Skeletal muscle cell (primary cell): ENCODE data around the gene RBBP8.
A peak's percentile ranks its signal among the peaks of the same experiment; 100 is the strongest.

Source experiments
- DNase-seq: peaks from one replicate; pipeline ENCODE4 v3.0.0-alpha.2; 2010; ENCODE audit warnings: low read depth
- H3K4me3 ChIP-seq: 2 replicates; pipeline ENCODE4 v1.5.1; 2011; ENCODE audit warnings: low read depth, mild to moderate bottlenecking, control low read depth, low read length, moderate library complexity

RBBP8 gene

DNA sequence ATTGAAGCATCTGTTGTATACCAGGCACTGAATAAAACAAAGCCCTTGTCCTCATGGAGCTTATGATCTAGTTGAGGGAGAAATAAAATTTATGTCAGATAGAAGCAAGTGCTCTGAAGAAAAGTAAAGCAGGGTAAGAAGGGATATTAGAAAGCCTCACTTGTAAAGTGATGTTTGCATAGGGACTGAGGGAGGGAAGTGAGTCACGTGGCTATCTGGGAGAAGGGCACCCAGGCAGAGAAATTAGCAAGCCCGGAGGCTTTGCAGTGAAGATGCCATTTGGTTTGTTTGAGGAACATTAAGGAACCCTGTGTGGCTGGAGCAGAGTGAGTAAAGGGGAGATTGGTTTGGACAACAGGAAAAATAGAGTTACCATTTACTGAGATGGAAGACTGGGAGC, 52.1 kb downstream of the RBBP8 start:
- no peak for DNase-seq
- no peak overlapping the region for H3K4me3 ChIP-seq

DNA sequence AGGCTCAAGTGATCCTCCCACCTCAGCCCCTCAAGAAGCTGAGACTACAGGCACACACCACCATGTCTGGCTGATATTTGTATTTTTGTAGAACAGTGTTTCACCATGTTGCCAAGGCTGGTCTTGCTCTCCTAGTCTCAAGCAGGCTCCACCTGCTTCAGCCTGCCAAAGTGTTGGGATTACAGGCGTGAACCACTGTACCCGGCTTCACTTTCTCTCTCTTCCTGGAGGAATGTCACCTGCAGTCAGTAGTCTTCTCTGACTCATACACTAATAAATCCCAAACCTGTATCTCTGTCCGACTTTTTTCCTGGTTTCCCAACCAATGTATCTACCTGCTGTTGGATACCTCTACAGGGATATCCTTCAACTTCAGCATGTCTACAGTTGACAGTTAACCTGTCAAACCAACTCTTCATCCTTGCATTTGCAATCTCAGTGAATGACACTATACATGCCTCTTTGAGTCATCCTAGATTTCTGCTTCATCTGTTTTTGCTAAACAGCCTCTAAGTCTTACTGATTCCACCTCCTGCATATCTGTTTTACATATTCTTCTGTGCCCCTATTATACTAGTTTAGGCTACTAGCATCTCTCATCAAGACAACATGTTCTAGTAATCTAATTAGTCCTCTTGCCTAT, 54.5 kb downstream of the RBBP8 start:
- DNase-seq = no peak
- H3K4me3 ChIP-seq = no peak overlapping the region

DNA sequence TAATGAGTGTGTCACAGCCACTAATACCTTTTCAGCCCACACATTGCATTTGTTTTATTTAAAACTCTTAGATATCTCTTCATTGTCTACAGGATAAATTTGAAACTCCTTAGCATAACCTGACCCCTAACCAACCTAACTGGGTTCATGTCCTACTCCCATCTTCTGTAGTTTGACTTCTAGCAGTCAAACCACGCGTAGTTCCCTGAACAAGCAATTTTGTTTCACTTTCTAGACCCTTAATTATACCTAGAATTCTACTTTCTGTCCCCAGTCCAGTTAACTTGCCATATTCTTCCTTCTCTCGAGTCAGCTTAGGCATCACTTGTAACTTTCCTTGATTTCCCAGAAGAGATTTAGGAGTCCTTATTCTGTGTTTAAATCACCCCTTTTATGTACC, 55.1 kb downstream of the RBBP8 start:
- H3K4me3 ChIP-seq = no peak overlapping the region

DNA sequence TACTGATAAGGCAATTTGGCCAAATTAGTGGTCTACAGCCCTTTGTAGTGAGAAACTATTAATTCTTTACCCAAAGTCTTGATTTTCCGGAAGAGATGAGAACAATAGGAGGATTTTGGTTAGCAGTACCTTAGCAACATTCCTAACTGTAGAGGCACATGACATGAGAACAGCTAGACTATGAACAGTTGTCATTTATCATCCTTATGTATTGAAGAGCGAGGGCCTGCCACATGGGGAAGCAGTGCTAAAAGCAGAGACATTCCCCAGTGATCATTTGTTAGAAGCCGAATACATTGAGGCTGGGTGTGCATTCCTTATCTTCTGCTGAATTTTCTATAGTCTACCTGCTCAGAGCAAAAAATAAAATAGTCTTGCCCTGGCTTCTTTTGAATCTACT, 65.2 kb downstream of the RBBP8 start:
- no peak for DNase-seq
- H3K4me3 ChIP-seq = no peak overlapping the region

More for the DNA sequence above, 55.1 kb downstream of the RBBP8 start:
- DNase-seq = no peak

DNA sequence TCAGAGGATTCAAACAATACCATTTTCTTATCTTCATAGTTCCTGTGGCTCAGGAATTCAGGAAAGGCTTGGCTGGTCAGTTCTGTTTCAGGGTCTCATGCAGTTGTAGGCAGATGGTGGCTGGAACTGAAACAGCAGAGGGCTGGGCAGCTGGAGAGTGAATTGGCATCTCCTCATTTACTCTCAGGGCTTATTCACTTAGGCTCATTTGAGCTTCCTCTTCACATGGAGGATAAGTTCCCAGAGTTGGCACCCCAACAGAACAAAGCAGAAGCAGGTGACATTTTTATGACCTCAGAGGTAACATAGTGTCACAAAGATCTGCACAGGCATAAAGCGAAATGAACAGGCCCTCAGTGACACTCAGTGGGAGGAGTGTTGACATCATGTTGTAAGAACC, 66.1 kb downstream of the RBBP8 start:
- no peak for DNase-seq
- H3K4me3 ChIP-seq = no peak overlapping the region

DNA sequence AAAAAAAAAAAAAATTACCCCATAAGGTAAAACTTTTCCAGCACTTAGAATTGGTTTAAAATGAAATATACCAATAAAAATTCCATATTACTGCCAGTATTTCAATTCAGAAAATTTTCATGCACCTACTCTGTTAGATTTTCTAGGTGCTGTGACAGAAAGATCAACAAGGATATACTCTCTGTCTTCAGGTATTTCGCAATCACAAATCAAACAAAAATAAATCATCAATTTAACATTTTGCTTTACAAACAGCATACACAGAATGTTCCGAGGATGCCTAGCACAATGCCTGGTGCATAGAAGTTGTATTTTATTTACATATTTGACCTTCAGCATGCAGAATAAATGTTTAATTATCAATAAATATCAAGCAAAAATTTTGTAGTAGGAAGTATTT, 66.5 kb downstream of the RBBP8 start:
- H3K4me3 ChIP-seq = no peak overlapping the region
- no peak for DNase-seq

DNA sequence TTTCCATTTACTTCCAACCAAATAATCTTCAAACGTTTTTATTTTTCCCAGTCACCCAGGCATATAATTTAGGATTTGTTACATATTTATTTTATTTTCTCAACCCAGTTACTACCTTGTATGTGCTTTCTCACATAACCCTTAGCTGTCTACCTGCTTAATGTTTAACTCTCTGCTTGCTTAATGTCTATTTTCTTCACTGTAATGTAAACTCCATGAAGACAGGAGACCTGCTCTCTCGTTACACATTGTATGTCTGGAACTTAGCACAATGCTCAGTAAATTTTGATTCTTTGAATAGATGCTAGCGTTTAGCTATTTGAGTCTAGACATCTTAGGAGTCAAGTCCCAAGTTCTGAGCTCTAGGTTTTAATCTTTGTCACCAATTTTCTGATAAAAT, 70.2 kb downstream of the RBBP8 start:
- no peak for DNase-seq
- no peak overlapping the region for H3K4me3 ChIP-seq

DNA sequence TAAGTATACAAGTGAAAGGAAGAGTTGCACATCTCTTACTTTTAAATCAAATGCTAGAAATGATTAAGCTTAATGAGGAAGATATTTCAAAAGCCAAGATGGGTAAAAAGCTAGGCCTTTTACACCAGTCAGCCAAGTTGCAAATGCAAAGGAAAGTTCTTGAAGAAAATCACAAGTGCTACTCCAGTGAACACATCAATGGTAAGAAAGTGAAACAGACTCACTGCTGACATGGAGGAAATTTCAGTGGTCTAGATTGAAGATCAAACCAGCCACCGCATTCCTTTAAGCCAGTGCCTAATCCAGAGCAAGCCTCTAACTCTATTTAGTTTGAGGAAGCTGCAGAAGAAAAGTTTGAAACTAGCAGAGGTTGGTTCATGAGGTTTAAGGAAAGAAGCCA, 79.1 kb downstream of the RBBP8 start:
- DNase-seq = no peak
- H3K4me3 ChIP-seq = no peak overlapping the region

DNA sequence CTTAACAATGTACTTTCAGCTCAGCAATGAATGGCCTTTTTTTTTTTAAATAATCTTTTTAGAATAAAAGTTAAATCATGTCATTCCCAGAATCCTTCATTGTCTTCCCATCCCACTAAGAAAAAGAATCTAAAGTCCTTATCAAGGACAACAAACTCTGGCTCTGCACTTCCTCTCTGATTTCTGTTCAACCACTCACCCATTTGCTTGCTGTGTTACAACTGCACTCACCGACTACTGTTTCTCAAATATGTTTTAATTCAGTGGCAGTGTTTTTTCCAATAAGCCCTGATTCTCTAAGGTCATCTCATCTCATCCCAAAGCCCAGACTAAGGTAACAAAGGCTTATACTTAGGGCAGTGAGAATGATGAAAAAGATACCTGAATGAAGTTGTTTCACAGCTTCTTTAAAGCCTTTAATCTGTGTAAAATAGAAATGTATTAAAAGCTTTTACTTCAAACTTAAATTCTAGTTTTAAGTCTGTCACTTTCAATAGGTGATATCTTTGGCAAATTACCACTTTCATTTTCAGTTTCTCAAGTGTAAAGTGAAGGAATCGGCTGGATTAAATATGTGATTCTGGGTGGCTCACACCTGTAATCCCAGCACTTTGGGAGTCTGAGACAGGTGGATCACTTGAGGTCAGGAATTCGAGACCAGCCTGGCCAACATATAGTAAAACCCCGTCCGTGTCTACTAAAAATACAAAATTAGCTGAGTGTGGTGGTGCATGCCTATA, 87.6 kb downstream of the RBBP8 start:
- H3K4me3 ChIP-seq = no peak overlapping the region
- DNase-seq = no peak

DNA sequence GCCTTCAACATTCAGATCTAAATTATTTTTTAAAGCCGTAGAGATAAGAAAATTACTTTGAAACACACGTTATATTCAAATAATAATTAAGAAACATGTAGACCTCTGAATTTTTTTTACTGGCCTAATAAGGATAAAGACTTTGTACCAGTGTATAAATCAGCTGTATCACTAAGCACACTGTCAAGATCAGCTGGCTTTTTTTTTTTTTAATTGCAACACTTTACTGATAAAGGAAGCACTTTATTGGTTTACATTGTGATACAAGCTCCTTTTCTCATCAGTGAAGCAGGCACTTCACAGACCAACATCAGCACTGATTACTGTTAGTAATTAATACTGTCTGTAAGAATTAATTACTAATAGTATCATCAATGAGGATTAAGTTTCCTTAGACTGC, 88.5 kb downstream of the RBBP8 start:
- no peak overlapping the region for H3K4me3 ChIP-seq
- DNase-seq = no peak

DNA sequence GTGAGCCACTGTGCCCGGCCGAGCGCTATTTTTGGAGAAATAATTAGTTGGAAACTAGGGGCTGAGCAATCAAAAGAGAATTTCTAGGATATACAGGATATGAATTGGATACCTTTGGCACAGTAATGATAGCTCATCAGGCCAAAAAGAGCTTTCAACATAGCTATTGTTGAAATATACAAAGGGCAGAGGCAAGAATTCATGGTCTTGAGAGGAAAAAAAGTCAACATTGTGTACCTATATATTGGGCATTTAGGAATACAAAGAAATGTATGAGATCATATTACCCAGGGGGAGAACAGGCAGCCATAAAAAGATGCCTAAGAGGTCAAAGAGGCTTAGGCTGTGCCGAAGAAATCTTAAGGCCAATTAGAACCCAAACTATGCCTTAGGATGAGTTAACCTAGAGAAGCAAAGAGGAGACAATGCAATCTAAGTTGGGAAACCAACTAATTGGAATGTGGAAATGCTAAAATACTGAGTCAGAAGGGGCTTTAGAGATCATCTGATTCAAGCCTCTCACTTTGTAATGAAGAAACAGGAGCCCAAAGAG, 99.0 kb downstream of the RBBP8 start:
- DNase-seq = peak; percentile 55
- no peak overlapping the region for H3K4me3 ChIP-seq

DNA sequence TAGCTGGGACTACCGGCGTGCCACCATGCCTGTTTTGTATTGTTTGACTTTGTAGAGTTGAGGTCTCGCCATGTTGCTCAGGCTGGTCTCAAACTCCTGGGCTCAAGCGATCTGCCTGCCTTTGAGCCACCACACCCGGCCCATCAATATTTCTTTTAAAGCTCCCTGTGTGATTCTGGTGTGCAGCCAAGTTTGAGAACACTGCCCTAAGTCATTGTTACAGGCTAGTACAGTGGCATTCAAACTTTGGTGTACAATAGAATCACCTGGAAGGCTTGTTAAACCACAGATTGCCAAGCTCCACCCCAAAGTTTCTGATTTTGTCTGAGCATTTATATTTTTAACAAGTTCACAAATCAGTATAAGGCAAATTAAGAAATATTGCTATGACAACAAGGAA, 99.9 kb downstream of the RBBP8 start:
- no peak for DNase-seq

DNA sequence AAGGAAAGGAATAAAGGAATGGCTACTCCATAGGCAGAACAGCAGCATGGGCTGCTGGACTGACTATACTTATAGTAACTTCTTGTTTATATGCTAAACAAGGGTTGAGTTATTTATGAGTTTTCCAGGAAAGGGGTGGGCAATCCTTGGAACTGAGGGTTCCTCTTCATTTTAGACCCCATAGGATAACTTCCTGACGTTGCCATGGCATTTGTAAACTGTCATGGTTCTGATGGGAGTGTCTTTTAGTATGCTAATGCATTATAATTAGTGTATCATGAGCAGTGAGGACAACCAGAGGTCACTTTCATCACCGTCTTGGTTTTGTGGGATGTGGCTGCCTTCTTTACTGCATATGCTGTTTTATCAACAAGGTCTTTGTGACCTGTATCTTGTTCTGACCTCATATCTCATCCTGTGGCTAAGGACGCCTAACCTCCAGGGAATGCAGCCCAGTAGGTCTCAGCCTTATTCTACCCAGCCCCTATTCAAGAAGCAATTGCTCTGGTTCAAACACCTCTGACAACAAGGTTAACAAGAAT, 103.6 kb downstream of the RBBP8 start:
- no peak for DNase-seq
- no peak overlapping the region for H3K4me3 ChIP-seq

More for the DNA sequence above, 99.9 kb downstream of the RBBP8 start:
- no peak overlapping the region for H3K4me3 ChIP-seq

DNA sequence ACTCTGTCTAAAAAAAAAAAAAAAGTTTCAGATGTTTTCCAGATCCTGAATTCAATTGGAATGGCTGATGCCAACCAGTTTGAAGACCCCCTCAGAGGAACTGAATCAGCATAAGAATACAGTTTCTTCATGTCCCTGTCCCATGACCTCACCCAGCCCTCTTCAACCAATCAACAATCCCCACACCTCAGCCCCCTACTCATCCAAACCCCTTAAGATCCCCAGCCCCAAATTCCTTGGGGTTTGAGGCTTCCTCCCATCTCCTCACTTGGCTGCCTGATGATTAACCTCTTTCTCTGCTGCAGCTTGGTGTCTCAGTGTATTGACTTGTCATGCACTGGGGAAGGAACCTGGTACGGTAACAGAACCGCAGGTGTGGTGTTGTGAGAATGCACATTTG, 104.5 kb downstream of the RBBP8 start:
- H3K4me3 ChIP-seq = no peak overlapping the region
- no peak for DNase-seq

DNA sequence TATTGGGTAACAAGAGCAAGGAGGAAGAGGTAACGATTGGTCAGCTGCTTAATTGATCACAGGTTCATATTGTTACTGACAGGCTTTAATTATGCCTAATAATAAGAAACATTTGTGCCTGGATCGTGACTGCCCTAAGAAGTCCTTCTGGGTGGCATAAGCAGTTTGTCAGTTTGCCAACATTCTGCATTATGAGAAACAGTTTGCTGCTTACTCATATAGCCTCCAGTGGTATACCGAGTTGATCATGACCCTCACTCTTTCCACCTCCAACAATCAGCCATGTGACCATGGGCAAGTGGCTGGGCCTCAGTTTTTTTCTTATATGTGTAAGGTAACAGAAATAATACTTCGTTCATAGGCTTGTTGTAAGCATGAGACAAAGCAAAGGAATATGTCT, 105.6 kb downstream of the RBBP8 start:
- peak; percentile 14 for DNase-seq
- no peak overlapping the region for H3K4me3 ChIP-seq

DNA sequence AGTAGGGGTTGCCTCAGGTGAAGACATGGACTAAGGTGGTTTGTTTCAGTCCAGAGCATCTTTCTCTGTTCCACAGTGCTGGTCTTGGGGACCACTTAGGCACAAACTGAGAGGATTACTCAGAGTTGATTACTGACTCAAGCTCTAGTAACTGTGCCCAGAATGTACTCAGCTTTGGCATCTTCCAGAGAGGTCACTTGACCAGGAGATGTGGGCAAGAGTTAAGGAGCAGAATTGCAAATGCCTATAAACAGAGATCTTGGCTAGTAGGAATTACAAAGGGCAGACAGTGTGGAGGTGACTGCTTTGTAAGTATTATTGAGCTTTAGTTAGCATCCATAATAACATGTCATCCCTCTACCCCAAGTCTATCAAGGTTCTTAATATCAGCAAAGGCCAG, 109.0 kb downstream of the RBBP8 start:
- H3K4me3 ChIP-seq = no peak overlapping the region
- DNase-seq = no peak

DNA sequence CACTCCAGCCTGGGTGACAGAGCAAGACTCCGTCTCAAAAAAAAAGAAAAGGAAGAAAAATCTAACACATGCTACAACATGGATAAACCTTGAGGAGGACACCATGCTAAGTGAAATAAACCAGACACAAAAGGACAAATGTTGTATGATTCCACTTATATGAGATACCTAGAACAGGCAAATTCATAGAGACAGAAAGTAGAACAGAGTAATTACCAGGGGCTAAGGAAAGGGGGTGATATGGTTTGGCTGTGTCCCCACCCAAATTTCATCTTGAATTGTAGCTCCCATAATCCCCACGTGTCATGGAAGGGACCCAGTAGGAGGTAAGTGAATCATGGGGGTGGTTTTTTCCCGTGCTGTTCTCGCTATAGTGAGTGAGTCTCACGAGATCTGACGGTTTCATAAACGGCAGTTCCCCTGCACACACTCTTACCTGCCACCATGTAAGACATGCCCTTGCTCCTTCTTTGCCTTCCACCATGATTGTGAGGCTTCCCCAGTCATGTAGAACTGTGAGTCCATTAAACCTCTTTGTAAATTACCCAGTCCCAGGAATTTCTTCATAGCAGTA, 110.8 kb downstream of the RBBP8 start:
- DNase-seq = no peak
- no peak overlapping the region for H3K4me3 ChIP-seq

DNA sequence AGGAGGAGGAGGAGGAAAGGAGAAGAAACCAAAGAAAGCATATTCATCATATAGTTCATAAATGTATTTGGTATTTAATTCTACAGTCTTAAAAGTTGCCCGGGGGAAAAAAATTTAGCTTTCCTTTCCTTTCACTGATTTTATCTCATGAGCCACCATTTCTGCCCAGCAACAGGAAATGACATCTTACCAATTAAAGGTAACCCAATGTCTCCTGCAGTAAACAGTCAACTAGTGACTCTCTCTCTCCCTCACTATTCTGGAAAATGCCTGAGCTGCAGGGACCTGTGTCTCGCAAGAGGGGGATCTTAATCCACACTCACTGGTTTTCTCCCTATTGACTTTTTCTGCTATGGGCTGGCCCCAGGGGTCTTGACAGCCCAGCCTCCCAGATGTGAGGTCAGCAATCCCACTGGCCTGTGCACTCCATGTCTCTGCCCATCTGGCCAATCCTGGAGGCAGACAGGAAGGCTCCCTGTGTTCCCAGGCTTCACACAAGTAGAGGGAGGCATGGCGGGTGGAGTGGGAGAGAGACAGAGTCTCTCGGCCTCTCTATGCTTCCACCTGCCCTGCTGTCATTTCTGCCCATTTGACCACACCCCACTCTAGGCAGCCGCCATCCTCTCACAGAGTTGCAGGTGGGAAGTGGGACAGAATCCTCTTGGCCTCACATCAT, 116.7 kb downstream of the RBBP8 start:
- no peak overlapping the region for H3K4me3 ChIP-seq
- DNase-seq = no peak

DNA sequence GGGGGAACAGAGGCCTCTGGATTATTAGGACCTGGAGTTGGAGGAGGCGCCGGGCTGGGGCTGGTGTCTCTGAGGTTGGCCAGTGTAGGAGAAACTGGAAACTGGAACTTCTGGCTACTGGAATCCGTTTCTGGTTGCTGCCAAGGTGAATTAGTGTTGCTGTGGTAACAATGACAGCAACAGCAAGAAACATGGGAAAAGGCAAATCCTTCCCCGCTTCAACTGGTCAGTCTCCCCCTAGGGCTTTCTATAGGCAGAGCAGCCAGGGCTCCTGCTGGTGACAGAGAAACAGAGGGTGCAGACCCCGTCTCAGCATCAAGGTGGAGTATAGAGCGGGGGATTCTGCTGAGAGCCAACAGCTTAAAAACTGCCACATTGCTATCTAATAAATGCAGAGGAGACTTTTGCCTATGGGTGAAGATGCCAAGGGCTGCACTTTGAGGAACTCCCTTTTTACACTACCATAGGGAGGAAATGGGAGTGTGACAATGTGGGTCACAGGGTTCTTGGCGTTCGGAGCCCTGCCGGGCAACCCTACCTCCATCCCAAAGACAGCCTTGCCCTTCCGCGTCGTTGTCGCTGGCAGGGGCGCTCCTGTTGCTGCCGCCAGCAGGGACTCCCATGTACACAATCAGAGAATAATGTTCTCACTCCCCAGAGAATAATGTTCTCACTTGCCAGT, 120.8 kb downstream of the RBBP8 start:
- no peak overlapping the region for H3K4me3 ChIP-seq
- no peak for DNase-seq
